Neuron (in vitro differentiated cells): ENCODE results near the gene CACNA1F.

Source experiments
- H2AFZ ChIP-seq: one replicate; pipeline ENCODE4 v1.6.1; 2013; ENCODE audit warnings: low read depth, mild to moderate bottlenecking, inconsistent platforms, low read length, moderate library complexity
- H3K27me3 ChIP-seq: one replicate; pipeline ENCODE4 v1.6.1; 2013; ENCODE audit warnings: low read length; ENCODE audit not compliant: insufficient read depth
- H3K36me3 ChIP-seq: one replicate; pipeline ENCODE4 v1.6.1; 2013; ENCODE audit warnings: low read length; ENCODE audit not compliant: insufficient read depth
- H3K4me1 ChIP-seq: one replicate; pipeline ENCODE4 v1.6.1; 2013; ENCODE audit warnings: low read length; ENCODE audit not compliant: insufficient read depth
- H3K4me3 ChIP-seq: 2 replicates; pipeline ENCODE4 v1.5.1; 2013; ENCODE audit warnings: mild to moderate bottlenecking, low read length, moderate library complexity
- H3K9me3 ChIP-seq: one replicate; pipeline ENCODE4 v1.6.1; 2013; ENCODE audit warnings: low read length

CACNA1F gene

DNA sequence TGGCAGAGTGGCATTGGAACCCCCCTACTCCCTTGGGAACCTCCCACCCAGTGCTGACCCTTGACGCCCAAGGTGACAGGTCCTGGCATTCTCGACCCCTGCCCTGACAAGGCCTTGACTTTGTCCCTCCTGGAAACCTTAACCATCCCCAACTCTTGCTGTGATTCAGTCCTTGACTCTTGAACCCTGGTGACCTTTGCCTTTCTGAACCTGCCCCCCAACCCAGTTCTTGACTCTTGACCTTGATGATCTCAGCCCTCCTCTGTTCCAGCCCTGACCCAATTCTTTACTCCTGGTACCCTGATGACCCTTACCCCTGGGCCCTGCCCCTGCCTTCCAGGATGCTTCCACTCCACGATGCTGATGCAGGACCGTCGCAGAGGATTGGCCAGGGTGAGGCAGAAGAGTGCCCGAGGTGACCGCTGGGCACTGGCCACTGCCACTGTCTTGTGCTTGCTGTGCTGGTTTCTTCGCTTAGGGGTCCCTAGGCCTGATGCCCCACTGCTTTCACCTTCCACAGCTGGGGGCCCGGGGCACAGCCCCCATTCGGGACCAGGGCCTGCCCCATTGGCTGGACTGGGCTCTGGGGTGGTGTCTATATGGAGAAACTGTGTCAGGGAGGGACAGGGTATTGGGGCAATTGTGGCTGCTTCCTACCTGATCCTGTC, 1.7 kb downstream of the CACNA1F start:
- Histone ChIP-seq H3K27me3 (no peaks in the 10 kb centered on the region), H3K36me3 (no peaks in the 10 kb centered on the region), H3K4me1 (no peaks in the 10 kb centered on the region), H2AFZ (no peak overlapping the region), H3K9me3 (no peaks in the 10 kb centered on the region), H3K4me3 (no peak overlapping the region)

DNA sequence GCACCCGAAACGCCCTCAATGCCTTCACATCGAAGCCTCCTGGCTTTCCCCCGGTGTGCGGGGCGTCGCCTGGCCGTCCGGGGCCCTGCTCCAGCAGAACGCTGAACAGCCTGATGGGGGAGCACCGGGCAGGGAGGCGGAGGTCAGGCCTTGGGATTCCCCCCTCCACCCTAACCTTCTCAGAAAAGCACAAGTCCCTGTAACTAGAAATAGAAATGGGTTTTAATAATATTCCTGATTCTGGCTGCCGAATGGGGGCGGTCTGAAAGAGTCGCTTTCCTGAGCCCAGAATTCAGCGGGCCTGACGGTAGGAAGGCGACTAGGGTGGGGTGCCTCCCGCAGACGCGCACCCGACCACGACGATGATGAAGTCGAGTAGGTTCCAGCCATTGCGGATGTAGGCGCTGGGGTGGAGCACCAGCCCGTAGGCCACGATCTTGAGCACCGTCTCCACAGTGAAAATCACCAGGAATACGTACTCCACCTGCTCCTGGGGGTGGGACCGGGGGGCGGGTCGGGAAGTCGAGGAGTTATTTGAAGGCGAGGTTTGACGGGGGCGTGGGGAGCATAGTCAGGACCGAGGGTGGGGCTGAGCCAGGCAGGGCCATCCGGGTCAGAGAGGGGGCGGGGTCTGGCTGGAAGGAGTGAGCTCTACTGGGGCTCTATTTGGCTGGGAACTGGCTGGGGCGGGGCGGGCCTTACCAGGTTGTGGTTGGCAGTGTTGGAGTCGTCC, 2.5 kb downstream of the CACNA1F start:
- no peak overlapping the region for H3K4me3 ChIP-seq

DNA sequence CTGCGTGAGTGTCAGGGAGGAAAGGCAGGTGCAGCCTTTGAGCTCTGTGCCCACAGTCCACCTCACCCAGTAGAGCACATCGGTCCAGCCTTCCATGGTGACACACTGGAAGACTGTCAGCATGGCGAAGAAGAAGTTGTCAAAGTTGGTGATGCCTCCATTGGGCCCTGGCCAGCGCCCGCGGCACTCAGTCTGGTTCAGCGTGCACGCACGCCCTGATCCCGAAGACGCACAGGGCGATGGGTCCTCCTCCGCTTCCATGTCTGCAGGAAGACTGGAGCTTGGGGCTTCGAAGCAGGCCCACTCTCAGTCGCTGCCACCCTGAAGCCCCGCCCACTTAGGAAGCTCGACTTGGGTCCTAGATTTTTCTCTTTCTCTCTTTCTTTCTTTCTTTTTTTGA, 5.0 kb downstream of the CACNA1F start:
- no peaks in the 10 kb centered on the region for H3K9me3 ChIP-seq
- H2AFZ ChIP-seq: no peak overlapping the region
- H3K4me3 ChIP-seq: no peak overlapping the region
- no peaks in the 10 kb centered on the region for H3K36me3 ChIP-seq
- no peaks in the 10 kb centered on the region for H3K4me1 ChIP-seq
- peaks cover 6% of the 10 kb centered on the region for H3K27me3 ChIP-seq

More for the DNA sequence above, 2.5 kb downstream of the CACNA1F start:
- H3K36me3 ChIP-seq: no peaks in the 10 kb centered on the region
- H3K9me3 ChIP-seq: no peaks in the 10 kb centered on the region
- H3K4me1 ChIP-seq: no peaks in the 10 kb centered on the region
- no peak overlapping the region for H2AFZ ChIP-seq
- H3K27me3 ChIP-seq: no peaks in the 10 kb centered on the region

DNA sequence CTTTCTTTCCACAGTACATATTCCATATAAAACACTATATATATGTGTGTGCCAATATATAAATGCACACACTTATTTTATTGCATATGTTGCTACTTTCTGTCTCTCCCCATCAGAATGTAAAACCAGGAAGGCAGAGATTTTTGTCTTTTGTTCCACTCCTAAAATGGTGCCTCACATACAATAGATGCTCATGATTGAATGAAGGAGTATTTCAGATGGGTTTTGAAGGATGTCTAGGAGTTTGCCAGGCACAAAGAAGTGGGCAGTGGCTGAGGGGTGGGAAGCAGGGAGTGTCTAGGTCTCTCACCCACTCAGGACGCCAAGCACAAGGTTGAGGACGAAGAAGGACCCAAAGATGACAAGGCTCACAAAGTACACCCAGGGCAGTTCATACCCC, 5.4 kb downstream of the CACNA1F start:
- H3K27me3 ChIP-seq: peaks cover 6% of the 10 kb centered on the region
- H3K4me3 ChIP-seq: no peak overlapping the region
- H3K36me3 ChIP-seq: no peaks in the 10 kb centered on the region
- H3K4me1 ChIP-seq: no peaks in the 10 kb centered on the region
- H3K9me3 ChIP-seq: no peaks in the 10 kb centered on the region
- H2AFZ ChIP-seq: no peak overlapping the region

DNA sequence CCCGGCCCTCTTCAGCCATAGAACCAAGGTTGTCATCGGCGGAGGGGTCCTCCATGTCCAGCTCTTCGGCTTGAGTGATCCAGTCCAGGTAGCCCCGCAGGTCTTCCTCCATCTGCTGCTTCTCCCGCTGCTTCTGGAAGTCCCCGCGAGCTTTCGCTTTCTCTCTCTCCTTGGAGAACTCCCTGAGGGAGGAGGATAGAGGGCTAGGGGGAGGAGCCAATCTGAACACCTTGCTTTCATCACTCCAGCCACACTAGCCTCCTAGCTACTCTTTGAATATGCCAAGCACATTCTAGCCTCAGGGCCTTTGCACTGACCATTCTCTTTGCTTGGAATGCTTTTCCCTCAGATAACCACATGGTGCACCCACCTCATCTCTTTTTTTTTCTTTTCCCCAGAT, 6.2 kb downstream of the CACNA1F start:
- Histone ChIP-seq H3K4me3 (no peak overlapping the region), H3K27me3 (peaks cover 6% of the 10 kb centered on the region), H3K9me3 (no peaks in the 10 kb centered on the region), H3K4me1 (no peaks in the 10 kb centered on the region), H2AFZ (no peak overlapping the region), H3K36me3 (no peaks in the 10 kb centered on the region)

DNA sequence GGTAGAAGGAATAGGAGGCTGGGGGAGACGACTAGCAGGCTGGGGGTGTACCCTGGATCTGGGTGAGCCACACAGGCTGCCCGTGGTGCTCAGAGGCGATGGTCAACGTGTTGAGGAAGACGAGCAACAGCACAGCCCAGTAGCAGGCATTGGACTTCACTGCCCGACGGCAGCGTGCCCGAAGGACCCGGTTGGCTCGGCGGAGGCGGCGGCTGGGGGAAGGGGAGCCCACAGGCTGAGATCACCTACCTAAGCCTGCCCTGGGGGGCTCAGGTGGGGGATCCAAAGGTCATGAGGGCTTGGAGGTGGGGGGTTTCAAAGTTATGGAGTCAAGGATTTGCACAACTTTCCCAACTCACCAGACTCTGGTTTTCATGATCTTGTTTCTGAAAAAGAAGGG, 7.3 kb downstream of the CACNA1F start:
- H3K9me3 ChIP-seq: no peaks in the 10 kb centered on the region
- H3K4me3 ChIP-seq: no peak overlapping the region
- H3K36me3 ChIP-seq: no peaks in the 10 kb centered on the region
- peaks cover 6% of the 10 kb centered on the region for H3K27me3 ChIP-seq
- H3K4me1 ChIP-seq: no peaks in the 10 kb centered on the region
- H2AFZ ChIP-seq: no peak overlapping the region

DNA sequence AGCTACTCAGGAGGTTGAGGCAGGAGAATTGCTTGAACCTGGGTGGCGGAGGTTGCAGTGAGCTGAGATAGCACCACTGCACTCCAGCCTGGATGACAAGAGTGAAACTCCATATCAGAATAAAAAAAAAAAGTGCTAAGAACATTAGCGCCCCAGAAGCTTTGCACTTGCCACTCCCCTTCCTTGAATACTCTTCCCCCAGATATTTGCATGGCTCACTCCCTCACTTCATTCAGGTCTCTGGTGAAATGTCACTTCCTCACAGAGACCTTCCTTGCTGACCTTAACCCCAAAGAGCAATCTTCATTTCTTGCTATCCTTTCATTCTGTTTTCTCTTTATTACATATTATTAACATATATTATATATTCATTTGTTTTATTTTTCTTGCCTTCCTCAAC, 11.3 kb downstream of the CACNA1F start:
- peaks cover 8% of the 10 kb centered on the region for H3K27me3 ChIP-seq
- H2AFZ ChIP-seq: no peak overlapping the region
- H3K36me3 ChIP-seq: no peaks in the 10 kb centered on the region
- H3K4me3 ChIP-seq: no peak overlapping the region
- H3K4me1 ChIP-seq: no peaks in the 10 kb centered on the region
- no peaks in the 10 kb centered on the region for H3K9me3 ChIP-seq

DNA sequence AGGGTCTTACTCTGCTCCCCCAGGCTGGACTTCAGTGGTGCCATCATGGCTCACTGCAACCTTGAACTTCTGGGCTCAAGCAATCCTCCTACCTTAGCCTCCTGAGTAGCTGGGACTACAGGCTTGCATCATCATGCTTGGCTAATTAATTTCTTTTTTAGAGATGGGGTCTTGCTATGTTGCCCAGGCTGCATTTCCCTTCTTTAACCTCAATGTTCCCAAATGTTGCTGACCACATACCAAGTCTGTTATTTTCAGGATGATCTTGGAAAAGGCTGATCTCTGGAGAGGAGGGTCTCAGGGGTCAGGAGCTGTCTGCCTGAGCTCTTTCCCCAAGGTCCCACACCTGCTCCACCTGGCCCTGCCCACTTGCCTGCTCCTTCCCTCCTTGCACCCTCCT, 13.0 kb downstream of the CACNA1F start:
- H3K36me3 ChIP-seq: no peaks in the 10 kb centered on the region
- H3K4me3 ChIP-seq: no peak overlapping the region
- no peak overlapping the region for H2AFZ ChIP-seq
- no peaks in the 10 kb centered on the region for H3K4me1 ChIP-seq
- H3K27me3 ChIP-seq: peaks cover 8% of the 10 kb centered on the region
- no peaks in the 10 kb centered on the region for H3K9me3 ChIP-seq

DNA sequence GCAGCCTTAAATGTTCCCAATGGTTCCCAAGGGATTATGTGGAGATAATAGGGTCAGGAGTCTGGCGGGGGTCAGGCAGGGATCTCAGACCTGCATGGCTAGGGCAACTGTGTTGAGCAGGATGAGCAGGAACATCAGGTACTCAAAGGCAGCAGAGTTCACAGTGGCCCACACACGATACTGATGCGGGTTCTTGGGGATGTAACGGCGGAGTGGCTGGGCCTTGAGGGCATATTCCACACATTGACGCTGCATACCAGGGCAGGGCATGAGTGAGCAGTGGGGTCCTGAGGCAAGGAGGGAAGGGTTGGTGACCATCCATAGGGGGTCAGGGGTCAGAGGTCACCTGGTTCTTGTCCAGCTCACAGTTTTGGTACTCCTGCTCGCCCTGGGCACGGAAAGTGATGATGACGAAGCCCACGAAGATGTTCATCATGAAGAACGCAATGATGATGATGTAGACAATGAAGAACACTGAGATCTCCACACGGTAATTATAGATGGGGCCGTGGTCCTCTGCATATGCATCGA, 18.1 kb downstream of the CACNA1F start:
- no peak overlapping the region for H3K4me3 ChIP-seq
- H3K9me3 ChIP-seq: no peaks in the 10 kb centered on the region
- H2AFZ ChIP-seq: no peak overlapping the region
- no peaks in the 10 kb centered on the region for H3K36me3 ChIP-seq
- peaks cover 2% of the 10 kb centered on the region for H3K27me3 ChIP-seq
- H3K4me1 ChIP-seq: no peaks in the 10 kb centered on the region

DNA sequence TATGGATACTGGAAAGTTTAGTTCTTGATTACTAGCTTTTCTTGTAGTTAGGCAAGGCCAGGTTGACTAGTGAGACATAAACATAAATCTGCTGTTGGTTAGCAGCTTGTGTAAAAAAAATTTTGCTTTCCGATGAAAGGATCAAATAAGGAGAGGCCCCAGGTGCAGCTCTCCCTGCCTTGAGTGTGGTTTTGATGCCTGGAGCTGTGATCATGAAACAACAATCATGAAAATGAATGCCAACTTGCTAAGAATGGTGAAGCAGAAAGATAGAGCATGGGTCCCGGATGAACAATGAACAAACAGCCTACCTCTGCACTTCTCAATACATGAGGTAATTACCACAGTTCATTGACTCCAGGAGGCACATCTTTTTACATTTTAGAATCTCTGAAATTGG, 18.7 kb downstream of the CACNA1F start:
- no peaks in the 10 kb centered on the region for H3K9me3 ChIP-seq
- H3K4me3 ChIP-seq: no peak overlapping the region
- no peaks in the 10 kb centered on the region for H3K4me1 ChIP-seq

DNA sequence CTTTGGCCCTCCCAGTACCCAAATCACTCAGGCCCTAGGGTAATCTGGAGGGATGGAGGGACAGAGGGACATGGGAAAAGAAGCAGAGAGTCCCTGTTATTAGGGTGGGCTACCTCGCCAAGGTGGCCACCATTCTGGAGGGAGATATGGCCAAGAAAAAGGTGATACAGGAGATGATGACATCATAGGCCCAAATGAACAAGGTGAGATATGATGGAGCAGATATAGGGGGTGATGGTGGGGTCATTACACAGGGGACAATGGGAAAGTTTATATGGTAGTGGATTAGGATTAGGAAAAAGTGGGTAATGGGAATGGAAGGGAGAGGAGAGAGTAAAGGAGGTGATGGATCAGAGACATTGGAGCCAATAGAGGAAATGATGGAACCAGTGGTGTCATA, 20.3 kb downstream of the CACNA1F start:
- no peaks in the 10 kb centered on the region for H3K4me1 ChIP-seq
- no peak overlapping the region for H2AFZ ChIP-seq
- H3K36me3 ChIP-seq: no peaks in the 10 kb centered on the region
- H3K4me3 ChIP-seq: no peak overlapping the region
- peaks cover under 1% of the 10 kb centered on the region for H3K27me3 ChIP-seq
- H3K9me3 ChIP-seq: no peaks in the 10 kb centered on the region

More for the DNA sequence above, 18.7 kb downstream of the CACNA1F start:
- Histone ChIP-seq H3K27me3 (peaks cover 2% of the 10 kb centered on the region), H3K36me3 (no peaks in the 10 kb centered on the region), H2AFZ (no peak overlapping the region)

DNA sequence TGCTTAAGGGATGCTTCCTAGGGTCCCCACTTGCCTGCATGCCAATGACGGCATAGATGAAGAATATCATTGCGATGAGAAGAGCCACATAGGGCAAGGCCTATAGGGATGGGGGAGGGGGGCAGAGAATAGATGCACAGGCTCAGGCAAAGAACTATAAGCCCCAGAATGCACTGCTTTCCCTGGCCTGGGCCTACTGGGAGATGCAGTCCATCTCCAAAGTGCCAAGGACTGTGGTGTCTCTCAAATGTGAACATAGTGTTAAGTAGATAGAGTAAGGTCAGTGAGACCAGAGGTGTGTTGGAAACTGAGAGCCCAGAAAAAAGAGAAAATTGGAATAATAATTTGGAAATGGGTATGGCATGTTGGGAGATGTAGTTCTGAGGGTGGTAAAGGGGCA, 20.9 kb downstream of the CACNA1F start:
- no peak overlapping the region for H2AFZ ChIP-seq
- H3K4me1 ChIP-seq: no peaks in the 10 kb centered on the region
- no peaks in the 10 kb centered on the region for H3K27me3 ChIP-seq
- no peak overlapping the region for H3K4me3 ChIP-seq
- no peaks in the 10 kb centered on the region for H3K36me3 ChIP-seq
- H3K9me3 ChIP-seq: no peaks in the 10 kb centered on the region

DNA sequence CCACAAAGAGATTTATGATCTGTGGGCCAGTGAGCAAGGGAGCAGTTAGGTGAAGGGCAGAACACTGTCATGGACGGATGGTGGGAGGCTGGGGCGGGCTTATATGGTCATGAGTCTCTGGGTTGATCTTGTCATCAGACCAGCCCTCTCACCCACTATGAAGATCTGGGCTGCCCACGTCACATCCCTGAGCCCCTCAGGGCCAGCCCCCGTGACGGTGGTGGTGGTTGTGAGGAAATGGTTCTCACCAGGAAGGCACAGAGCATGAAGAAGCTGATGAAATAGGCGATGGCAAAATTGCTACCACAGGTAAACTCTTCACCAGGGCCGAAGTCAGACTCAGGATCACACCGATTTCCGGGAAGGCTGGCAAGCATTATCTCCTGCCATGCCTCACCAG, 22.1 kb downstream of the CACNA1F start:
- Histone ChIP-seq H3K4me3 (no peak overlapping the region), H3K9me3 (no peaks in the 10 kb centered on the region), H3K36me3 (no peaks in the 10 kb centered on the region), H2AFZ (no peak overlapping the region), H3K27me3 (no peaks in the 10 kb centered on the region), H3K4me1 (no peaks in the 10 kb centered on the region)
